Smooth muscle cell of the brain vasculature (primary cell): ENCODE measurements around the gene CALCOCO2.
"Not testable (repeated sequence)": the region's sequence is repeated elsewhere in the genome, so short reads cannot be mapped to it uniquely, and the experiment has no call there.

Experiments
- DNase-seq: peaks from one replicate; pipeline ENCODE4 v3.0.0-alpha.2; 2012; ENCODE audit warnings: low read depth, low spot score

The CALCOCO2 gene, protein sequence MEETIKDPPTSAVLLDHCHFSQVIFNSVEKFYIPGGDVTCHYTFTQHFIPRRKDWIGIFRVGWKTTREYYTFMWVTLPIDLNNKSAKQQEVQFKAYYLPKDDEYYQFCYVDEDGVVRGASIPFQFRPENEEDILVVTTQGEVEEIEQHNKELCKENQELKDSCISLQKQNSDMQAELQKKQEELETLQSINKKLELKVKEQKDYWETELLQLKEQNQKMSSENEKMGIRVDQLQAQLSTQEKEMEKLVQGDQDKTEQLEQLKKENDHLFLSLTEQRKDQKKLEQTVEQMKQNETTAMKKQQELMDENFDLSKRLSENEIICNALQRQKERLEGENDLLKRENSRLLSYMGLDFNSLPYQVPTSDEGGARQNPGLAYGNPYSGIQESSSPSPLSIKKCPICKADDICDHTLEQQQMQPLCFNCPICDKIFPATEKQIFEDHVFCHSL

DNA sequence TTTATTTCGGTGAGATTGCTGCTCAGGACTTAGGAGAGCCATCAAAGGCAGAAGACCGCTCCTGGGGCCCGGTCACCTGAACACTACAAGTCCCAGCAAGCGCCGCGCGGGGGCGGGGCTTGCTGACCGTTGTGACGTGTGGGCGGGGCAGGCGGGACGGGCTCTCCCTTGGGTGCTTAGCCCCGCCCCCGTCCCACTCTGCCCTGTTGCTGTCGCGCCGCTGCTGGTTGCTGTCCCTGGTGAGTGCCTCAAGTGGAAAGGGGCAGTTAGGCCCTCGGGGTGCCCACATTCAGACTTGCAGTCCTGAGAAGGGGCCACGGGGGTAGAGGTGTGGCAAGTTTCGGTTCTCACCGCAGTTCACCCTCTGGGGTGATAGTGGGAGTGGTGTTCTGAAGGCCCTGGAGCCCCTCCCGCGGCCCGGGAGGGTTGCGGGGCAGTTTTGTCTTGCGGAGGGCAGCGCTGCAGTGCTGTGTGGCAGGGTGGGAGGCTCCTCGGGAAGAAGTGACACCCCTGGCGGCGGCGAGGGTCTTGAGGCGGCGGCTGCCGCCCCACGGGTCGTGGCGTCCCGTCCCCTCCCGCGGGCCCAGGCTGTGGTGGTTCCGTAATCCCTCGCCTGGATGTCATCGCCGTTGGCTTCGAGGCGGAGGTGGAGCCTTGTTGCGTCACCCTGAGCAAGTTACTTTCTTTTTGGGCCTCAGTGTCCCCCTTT is at the start of gene CALCOCO2:
Gene CALCOCO2, plus strand, starts transcription at position 196 of the 709 bp plus-strand sequence. CDS start 10,673 bp downstream, outside the sequence.
- DNase-seq: peak; percentile 74

DNA sequence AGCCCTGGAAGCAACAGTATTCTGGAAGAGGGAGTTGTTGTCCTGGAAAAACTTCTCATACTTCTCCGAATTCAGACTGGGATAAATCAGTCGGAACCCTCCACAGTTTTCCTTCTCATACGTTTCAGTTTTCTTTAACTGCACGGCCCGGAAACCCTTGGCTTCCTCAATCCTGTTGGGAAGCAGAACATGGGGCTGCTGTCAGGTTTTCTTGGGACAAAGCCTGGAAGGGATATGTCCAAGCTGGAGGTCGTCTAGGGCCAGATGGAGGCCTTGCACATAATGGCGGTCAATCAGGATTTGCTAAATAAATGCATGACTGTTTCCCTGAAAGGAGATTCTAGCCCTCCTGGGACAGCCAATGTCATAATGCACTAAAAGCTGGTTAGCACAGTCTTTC is 43.0 kb upstream of the CALCOCO2 start:
- no peak for DNase-seq

DNA sequence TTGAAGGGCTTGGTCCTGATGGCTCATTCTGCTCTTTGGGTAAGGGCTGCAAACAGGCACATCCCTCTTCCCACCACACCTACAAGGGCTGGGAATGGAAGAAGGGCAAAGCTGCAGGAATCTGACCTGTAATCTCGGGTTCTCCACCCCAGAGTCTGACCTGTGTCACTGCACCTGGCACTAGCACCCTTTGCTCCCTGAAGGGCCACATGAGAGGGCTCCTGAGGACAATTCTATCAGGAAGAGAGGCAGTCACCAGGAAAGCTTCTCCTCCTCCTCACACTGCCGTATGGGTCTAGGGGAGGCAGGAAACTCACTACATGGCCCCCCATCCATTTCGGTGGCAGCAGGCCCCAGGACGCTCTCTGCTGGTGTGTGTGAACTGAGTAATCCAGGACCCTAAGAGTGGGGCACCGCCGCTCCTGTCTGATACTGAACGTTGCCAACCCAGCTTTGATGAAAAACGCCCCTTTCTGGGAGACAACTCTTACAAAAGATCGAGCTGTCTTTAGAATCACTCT is 40.2 kb upstream of the CALCOCO2 start:
- DNase-seq: no peak

DNA sequence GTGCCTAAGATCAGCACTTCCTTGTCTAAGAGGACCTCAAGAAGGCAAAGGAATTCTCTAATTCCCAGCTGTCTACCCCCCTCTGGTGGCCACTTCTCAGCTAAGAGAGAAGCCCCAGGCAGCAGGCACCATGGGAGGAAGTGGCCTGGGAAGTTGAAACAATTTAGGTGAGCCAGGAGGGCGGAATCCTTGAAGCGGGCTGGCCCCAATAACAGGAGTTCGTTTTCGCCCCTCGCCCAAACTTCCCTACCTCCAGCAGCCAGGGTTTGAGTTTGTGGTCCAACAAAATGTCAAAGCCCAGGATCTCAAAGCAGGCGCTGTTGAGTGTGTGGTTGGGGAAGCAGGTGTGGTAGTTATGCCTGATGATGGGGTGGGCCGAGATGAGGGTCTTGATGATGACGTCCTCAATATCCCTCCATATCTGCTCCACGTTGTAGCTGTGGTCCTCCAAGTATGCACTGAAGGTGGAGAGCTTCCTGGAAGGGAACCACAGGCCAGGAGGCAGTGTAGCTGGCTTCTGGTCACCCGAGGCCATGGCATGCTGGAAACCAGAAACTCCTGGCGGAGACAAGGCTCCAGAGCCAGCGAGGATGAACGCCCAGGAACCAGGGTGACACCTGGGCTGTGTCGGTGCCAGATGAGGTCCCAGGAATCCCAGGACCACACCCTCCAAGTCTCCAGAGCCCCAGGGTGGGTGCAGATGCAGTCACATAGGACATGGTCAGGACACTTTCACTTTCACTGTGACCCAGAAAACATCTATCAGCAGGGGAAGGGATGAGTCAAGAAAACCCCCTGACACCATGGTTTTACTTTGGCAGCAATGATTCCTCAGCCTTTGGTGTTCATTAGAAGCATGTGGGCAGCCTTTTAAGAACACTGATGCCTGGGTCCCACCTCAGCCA is 39.5 kb upstream of the CALCOCO2 start:
- DNase-seq: peak; percentile 56

DNA sequence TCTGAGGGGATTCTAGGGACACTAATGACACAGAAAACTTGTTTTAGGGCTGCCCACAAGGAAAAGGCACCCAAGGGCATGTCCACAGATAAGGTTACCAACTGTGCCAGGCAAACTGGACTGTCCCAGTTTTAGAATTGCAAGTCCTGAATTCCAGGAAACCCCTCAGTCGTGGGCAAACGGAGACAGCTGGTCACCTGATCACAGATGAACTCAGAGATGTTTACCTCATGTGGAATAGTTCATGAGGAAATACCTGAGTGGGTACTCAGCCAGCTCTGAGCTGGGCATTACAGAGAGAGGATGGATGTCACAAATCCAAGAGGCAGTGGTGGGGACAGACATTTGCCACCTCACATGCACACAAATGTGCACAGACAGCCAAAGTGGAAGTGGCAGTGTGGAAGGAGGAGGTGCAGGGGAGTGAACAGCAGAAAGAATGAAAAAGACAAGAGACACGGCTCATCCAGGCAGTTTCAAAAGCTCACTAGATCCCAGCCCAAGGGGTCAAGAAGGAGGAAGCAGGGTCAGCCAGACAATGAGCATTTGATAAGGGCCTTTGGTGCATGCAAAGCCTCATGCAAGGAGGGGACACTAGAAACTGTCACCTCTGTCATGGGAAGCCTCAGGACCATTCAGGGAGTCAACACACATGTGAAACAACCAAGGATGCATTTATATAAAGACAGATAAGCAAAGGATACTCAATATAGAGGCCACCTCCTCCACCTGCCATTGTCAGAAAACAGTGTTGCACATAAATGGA is 38.6 kb upstream of the CALCOCO2 start:
- DNase-seq: no peak

DNA sequence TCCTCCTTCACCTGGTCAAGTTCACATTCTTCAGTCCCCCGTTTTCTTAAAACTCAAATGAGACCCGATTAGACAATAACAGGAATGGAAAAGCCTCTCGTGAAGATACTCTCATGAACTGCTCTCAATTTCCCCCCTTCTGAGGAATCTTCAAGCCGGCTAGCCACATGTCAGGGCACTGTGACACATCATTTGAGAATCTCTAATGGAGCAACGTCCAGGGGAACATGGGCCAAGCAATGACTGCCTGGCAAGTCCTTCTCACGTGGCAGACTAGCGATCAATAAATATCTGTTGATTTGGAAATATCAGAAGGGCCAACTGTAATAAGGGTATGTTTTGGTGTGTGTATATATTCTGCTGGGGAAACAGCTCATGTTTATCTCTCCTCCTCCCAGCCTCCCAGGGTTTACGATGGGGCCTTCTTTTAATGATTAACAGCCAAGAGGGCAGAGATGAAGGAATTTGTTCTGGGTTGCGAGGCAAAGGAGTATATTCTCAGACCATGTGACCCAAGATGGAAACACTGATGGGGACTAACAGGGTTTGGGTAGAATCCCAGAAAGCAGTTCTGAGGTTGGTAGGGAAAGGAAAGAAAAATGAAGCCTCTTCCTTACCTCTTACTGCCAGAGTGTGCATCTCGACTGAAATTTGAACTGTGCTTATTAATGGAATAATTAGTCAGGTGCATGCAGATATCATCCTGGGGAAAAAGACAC is 35.2 kb upstream of the CALCOCO2 start:
- no peak for DNase-seq

DNA sequence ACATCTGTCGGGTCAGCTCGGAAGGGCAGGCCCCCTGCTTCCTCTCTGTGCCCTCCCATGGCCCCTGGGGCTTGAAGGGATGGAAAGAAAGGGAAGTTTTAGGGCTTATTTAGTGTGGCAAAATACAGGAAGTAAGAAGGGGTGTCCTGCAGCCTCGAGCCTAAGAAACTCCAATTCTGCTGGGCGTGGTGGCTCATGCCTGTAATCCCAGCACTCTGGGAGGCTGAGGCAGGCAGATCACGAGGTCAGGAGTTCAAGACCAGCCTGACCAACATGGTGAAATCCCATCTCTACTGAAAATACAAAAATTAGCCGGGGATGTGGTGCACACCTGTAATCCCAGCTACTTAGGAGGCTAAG is 34.7 kb upstream of the CALCOCO2 start:
- DNase-seq: not testable (repeated sequence)

DNA sequence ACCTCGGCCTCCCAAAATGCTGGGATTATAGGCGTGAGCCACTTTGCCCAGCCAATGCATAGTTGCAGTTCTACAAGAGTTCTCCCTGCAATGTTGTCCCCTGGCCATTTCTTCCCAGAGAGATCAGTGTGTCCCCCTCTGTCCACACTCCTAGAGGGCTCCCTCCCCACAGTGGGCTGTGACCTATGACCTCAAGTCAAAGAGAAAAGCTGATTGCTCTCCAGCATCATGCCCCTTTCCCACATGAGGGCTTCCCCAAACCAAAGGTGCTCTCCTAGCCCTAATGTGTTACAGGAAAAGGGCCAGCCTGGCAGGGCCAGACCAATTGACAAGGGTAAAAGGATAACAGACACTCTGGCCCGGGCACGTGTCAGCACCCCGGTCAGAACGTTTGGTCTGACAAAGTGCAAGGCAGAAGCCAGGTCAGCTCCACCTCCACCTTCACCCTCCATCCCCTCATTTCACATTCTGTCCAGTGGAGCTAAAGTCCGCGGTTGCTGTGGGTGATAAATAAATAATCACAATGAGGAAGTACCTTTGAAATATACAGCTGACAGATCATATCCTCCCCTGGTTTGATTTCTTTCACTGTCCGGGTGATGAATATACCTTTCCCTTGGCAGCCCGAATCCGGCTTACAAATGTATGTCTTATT is 31.6 kb upstream of the CALCOCO2 start:
- no peak for DNase-seq

DNA sequence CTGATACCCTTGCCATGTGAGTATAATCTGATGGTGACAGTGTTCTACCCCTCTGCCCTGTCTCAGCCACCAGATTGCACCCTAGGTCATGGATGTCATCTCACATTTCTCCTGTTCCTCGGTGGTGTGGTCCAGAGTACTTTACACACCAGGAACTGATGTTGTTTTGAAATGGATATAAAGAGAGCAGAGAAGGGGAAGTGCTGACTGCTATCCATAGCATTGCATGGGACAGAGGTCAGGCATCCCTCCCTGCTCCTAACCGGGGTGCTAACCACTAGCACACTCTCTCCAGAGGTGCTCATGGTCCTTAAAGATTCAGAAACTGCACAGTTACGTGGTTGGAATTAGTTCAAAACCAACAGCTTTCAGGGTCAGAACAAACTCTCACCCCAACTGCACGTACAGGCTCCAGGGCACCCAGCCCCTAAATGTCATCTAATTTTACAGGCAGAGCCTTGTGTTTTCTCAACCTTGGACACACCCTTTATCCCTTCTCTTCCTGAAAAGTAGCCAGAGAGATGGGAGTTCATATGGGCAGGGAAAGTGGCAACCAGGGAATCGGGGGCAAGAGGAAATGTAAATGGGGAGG is 30.1 kb upstream of the CALCOCO2 start:
- no peak for DNase-seq

DNA sequence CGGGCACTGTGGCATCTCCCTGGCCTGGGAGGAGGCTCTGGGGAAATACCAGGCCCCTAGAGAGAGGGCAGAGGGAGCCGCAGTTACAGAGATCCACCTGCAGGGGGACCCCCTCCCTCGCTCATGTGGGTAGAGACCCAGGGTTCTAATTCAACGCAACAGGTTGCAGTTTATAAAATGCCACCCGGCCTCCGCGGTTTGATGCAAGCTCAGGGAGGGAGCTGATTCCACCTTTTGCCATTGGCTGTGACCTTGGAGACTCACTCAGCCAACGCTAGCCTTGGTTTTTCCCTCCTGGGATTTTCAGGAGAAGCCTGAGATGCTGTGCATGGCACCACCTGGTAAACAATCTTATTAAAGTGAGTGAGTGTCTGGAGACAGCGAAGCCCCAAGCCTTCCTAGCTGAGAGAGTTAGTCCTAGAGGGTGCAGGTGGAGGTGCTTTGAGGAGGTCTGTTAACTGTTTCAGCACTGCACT is 25.9 kb upstream of the CALCOCO2 start:
- DNase-seq: no peak

DNA sequence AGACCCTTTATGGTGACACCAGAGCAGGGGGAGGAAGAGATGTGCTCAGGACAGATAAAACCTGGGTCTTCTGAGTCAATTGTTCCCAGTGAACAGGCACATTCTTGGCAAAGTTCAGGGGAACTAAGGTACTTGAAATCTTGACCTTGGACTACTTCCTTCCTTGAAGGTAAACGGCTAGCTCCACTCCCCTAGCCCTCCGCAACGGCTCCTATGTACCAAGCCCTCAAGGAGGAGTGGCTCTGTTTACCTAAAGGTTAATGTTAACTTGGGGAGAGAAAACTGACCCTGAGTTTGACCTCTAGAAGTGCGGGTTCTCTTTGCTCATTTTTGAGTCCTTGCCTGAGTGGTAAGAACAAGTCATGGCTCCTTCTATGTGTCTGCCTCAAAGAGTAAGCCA is 21.7 kb upstream of the CALCOCO2 start:
- DNase-seq: no peak

DNA sequence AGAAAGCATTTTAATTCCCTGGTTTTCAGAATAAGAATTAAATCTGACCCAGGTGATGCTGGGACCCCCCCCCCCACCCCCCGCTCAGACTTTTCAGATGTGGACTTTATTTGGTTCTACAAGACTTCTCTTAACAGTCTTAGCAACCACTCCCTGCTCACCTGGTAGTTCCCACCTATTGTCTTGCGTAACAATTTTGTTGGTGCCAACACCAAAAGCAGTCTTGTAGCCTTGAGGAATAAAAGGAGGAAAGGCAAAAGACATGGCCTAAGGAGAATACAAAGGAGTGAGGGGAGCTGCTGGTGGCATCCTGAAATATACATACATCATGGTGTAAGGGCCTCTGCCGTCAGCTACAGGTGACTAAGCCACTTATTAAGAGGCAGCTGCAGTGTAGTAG is 18.8 kb upstream of the CALCOCO2 start:
- no peak for DNase-seq

DNA sequence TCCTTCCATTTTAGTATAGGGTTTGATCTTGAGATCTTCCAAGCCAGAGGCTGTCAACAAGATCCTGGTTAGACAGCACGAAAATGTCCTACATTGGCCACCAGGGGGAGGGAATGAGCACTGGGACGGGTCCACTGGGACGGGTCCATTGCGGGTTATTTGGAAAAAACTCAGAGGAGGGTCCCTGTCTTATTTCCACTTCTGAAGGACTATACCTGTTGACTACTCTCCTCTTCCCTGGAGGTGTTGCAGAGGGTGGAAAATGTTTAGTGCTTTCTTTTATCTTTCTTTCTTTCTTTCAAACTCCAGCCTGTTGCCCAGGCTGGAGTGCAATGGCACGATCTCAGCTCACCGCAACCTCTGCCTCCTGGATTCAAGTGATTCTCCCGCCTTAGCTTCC is 16.3 kb upstream of the CALCOCO2 start:
- peak; percentile 12 for DNase-seq

DNA sequence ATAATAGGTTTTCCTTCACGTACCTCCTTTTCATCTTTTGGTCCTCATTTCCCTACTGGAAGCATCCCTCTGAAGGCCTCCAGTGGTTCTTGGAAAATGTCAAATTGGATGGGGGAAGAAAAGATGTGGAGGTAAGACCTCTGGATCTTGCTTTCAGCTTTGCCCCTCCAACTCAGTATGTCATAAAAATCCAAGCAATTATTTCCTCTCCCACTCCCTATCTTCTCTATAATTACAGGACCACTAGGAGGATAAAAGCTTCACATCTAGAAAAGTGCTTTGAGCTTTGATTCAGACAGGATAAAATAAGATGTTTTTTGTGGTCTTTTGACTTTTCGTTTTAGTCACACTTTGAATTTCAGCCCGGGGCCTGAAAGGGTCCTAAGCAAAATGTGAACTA is 15.5 kb upstream of the CALCOCO2 start:
- DNase-seq: no peak

DNA sequence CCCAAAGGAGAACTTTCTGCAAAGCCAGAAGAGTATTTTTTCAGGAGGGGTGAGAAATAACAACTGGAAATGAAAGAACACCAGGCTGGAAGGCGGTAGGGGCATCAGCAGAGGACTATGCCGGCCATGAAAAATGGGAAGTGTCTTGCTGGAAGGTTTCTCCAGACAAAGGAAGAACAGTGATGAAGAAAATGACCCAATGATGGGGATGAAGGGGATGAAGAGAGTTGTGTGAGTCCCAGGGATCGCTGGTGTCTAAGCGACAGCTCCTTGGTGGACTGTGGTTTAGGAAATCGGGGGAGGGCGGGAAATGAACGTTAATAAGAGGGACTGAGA is 14.4 kb upstream of the CALCOCO2 start:
- DNase-seq: no peak

DNA sequence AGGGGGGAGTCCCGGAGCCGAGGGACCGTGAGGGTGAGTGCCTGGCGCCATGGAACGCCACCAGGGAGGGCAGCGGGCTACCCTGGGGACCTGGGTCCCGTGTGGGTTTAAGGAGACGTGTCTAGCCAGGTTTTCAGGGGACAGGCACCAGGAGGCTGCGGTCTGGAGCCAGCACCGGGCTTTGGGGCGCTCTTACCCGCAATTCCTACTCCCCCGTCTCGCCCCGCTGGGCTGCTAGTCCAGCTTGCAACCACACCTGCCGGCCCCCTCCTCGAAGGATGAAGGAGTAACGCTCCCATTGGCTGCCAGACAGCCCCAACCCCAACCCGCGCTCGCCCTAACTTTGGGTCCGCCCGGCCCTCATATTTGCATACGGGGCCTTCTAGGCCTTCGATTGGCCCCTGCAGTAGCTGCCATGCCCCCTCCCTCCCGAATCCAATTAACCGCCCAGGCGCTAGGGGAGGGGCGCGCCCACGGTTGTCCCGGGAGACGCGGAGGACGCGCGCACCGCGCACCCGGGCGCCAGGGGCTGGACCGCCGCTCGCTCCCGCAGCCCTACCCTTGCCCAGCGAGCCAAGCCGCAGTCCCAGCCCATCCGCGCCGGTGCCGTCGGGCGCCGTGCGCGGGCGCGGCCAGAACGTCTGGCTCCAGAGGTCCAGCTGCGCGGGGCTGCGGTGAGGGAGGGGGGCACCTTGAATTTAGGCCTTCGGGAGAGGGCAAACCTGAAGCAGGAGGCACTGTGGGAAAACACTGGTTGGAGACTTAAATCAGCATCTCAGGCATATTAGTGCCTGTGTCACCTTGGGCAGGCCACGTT is 13.9 kb upstream of the CALCOCO2 start, which contains the start of gene TTLL6:
Gene TTLL6, minus strand, starts transcription at position 456 of the 817 bp plus-strand sequence. Its CDS starts 157 bp downstream, at position 299.
- DNase-seq: no peak

DNA sequence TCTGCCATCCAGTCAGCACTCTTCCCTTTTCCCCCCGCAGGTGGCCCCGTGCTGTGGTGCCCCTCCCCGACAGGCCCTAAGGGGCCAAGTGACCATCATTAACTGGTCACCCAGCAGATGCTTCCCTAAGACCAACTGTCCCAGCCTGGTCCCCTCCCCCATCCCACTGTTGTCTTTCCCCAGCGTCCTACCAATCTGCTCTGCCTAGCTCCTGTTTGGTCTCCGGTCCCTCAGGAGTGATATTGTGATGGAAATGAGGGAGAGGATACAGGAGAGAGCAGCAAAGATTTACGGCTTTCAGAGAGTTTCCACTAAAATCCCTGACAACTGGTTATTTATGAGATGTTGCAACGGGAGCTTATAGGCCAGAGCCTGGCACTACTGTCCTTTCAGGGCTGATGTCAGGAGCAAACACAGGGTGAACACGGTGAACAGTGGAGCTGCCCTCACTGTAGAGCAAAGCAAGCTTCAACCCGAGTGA is 12.4 kb upstream of the CALCOCO2 start:
- DNase-seq: no peak

DNA sequence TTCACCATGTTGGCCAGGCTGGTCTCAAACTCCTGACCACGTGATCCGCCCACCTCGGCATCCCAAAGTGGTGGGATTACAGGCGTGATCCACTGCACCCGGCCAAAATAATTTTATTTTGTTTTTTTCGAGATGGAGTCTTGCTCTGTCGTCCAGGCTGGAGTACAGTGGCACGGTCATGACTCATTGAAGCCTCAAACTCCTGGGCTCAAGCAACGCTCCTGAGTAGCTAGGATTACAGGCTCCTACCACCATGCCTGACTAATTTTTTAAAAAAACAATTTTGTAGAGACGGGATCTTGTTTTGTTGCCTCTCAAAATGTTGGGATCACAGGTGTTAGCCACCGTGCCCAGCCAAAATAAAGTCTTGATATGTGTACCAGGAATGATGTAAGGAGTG is 11.4 kb upstream of the CALCOCO2 start:
- no peak for DNase-seq
